NCI-H2196 (cell line): ENCODE data around the gene ASB2.

Experiments
- DNase-seq: peaks from one replicate; lab custom pipeline; 2025; ENCODE audit not compliant: unreplicated experiment; lab: John Stamatoyannopoulos, UW

ASB2 gene

GRCh38 chr14:93930296-93930988 lies 45.9 kb downstream of the ASB2 start:
- no peak for DNase-seq

GRCh38 chr14:93929657-93930056 lies 46.7 kb downstream of the ASB2 start:
- no peak for DNase-seq

- DNase-seq = no peak
These were observed 47.3 kb downstream of the ASB2 start for GRCh38 chr14:93929048-93929535.

- no peak for DNase-seq
These were observed 48.0 kb downstream of the ASB2 start for GRCh38 chr14:93928184-93929047.

- DNase-seq = no peak
These were observed 48.6 kb downstream of the ASB2 start for GRCh38 chr14:93927800-93928145.

GRCh38 chr14:93926873-93927799 lies 49.2 kb downstream of the ASB2 start, which contains the start of gene FAM181A:
Gene FAM181A (plus strand): TSS chr14:93927344. CDS start chr14:93928286, 942 bp downstream.
- no peak for DNase-seq

- DNase-seq = no peak
These were observed 50.0 kb downstream of the ASB2 start for GRCh38 chr14:93926245-93926872.

GRCh38 chr14:93925374-93925895 lies 50.9 kb downstream of the ASB2 start:
- DNase-seq = no peak

- no peak for DNase-seq
These were observed 51.6 kb downstream of the ASB2 start for GRCh38 chr14:93924592-93925355.

GRCh38 chr14:93923626-93924025 lies 52.7 kb downstream of the ASB2 start:
- no peak for DNase-seq

GRCh38 chr14:93921001-93921806 lies 55.2 kb downstream of the ASB2 start:
- DNase-seq = no peak

GRCh38 chr14:93917141-93917540 lies 59.2 kb downstream of the ASB2 start:
- DNase-seq = no peak

GRCh38 chr14:93916498-93916897 lies 59.9 kb downstream of the ASB2 start:
- no peak for DNase-seq

GRCh38 chr14:93915800-93916199 lies 60.6 kb downstream of the ASB2 start:
- DNase-seq = no peak

GRCh38 chr14:93915070-93915705 lies 61.2 kb downstream of the ASB2 start:
- no peak for DNase-seq

GRCh38 chr14:93914278-93914677 lies 62.1 kb downstream of the ASB2 start:
- no peak for DNase-seq

GRCh38 chr14:93912782-93913181 lies 63.6 kb downstream of the ASB2 start:
- DNase-seq = no peak

GRCh38 chr14:93911975-93912615 lies 64.3 kb downstream of the ASB2 start:
- no peak for DNase-seq
